Vagina (tissue), 2 donors: ENCODE data around the gene EEF2K.
A peak's percentile ranks its signal among the peaks of the same experiment; 100 is the strongest.

Source experiments
- CTCF ChIP-seq, 3 experiments: fragments of 450-650 bp in 2 of 3; fragments of 200-600 bp in 1 of 3; sonication (generic) in 1 of 3; IDR thresholded peaks; one replicate each; pipeline ENCODE4 v1.5.1; 2017 to 2019; ENCODE audit warnings: antibody characterized with exemption in 3 of 3, mild to moderate bottlenecking in 2 of 3, moderate library complexity in 2 of 3
- POLR2A ChIP-seq, 2 donors: fragments of 450-650 bp; IDR thresholded peaks; one replicate each; pipeline ENCODE4 v1.6.1; 2017; ENCODE audit warnings: antibody characterized with exemption in 2 of 2, mild to moderate bottlenecking in 2 of 2, moderate library complexity in 2 of 2
- POLR2AphosphoS5 ChIP-seq, 2 donors: sonication (generic); formaldehyde crosslinking; IDR thresholded peaks; one replicate each; pipeline ENCODE4 v1.9.0; 2017; ENCODE audit warnings: antibody characterized with exemption in 2 of 2, mild to moderate bottlenecking in 2 of 2, low read depth in 1 of 2; ENCODE audit not compliant: insufficient read depth in 1 of 2

- TF ChIP-seq CTCF (IDR thresholded peaks at IDR 0.05) (peak; percentile 88 to 100 (median 92)), POLR2AphosphoS5 (IDR thresholded peaks at IDR 0.05; ENCODE audit: insufficient read depth in 1 of 2, low read depth in 1 of 2) (peak; percentile 82 to 97), POLR2A (IDR thresholded peaks at IDR 0.05) (peak in 1 of 2 donors; percentile 14)
Observed at GRCh38 chr16:22195695-22196558, 10.2 kb upstream of the EEF2K start.
